Activated gamma-delta T cell (primary cell): Measurements from ENCODE around the gene CHCHD2.
"Not testable (repeated sequence)": the region's sequence is repeated elsewhere in the genome, so short reads cannot be mapped to it uniquely, and the experiment has no call there.

ENCODE experiments used
- DNase-seq: peaks from one replicate; lab custom pipeline; 2025; lab: John Stamatoyannopoulos, UW
- total RNA-seq, 2 donors: gene quantifications; one replicate each; lab custom pipeline; 2026; lab: John Stamatoyannopoulos, UW

CHCHD2 gene
- 95.0 to 147 reads per million in 2 donors for total RNA-seq

DNA sequence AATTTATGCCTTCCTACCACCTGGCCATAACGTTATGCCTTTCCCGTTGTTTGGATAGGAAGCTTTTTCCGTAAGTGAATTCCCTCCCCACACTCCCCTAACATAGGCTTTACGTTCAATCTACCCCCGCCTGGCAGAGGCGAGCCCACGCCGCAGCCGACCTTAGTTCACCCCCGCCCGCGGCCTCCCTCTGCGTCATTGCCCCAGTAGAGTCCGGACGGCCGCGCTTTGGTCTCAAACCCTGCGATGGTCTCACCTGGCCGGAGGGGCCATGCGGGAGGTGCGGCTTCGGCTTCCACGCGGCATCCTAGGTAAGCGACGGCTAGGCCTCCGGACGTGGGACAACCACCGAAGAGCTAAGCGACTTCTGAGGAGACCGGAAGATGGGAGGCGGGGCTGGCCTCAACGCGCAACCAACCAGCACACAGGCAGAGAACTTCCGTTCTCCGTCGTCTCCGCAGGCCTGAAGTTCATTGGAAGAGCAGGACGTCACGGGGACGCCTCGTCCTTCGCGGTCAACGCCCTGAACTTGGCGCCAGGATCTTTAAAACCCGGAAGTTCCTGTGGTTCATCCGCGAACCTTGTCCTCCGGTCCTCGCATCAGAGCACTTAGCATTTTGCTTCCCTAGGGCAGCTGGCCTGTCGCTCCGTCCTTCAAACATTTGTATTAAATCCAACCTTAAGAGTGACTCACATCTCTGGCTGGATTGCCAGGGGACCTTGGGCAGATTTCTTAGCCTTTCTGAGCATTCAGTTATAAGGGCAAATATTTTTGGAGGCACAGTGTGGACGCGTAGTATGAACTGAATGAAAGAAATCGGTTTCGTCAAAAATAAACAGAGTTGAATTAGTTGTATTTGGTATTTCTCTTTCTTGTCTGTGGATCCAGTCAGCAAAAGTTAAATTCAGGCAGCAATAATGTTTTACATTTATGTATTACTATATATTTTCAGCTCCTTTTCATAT, at the start of gene CHCHD2:
Gene CHCHD2 (minus strand): TSS at position 369 of the 966 bp plus-strand sequence. CDS start 63 bp downstream, at position 306.
- DNase-seq = peak; percentile 72

DNA sequence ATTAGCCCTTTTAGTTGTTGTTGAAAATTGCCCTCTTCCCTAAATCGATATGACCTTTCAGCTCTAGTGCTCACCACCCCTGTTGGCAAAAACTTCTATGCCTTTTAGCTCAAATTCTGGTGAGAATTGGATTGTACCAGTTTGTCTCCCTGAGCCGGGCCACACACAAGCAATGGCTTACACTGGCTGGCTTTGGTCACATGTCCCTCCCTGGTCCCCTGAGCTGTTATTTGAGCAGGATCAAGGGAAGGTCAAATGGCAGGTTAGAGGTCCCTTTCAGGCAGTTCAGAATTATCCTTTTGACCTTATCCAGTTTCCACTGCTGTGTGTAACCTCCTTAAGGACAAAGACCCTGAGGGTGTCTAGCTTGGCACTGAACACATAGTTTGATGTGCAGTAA, 24.8 kb upstream of the CHCHD2 start:
- not testable (repeated sequence) for DNase-seq

DNA sequence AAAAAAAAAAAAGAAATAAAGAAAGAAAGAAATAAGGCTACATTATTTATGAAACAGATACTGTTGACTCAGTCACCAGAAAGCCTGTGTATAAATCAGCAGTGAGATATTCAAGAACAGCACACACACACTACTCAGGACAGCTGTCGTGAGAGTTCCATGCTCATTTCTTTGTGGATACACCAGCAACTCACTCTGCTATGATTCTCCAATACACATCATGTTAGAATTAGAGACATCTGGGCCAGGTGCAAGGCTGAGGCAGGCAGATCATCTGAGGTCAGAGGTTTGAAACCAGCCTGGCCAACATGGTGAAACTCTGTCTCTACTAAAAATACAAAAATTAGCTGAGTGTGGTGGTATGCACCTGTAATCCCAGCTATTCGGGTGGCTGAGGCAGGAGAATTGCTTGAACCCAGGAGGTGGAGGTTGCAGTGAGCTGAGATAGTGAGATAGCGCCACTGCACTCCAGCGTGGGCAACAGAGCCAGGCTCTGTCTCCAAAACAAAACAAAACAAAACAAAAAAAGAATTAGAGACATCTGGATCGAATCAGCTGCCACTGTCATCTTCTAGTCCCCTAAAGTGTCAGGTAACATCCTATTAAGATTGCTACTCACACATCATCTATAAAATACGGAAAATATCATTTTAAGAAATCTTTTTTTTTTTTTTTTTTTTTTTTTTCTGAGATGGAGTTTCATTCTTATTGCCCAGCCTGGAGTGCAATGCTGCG, 21.1 kb upstream of the CHCHD2 start:
- DNase-seq = no peak

DNA sequence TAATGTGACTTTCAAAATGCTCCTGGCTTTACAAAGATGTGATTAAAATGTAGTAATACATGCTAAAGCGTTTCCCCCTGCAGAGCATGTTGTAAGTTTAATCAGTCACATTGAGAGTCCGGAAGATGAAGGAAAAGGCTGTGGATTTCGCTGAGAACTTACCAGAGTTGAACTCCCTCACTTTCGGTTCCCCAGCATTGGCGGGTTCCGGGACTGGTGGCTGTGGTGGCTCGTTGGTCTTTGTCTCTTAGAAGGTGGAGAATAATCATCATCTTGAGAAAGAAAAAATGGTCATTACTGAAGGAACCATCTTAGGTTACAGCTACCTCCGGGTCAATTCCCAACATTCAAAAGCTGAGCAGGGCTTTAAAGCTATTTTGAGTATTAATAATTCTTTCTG, 19.6 kb upstream of the CHCHD2 start:
- no peak for DNase-seq

DNA sequence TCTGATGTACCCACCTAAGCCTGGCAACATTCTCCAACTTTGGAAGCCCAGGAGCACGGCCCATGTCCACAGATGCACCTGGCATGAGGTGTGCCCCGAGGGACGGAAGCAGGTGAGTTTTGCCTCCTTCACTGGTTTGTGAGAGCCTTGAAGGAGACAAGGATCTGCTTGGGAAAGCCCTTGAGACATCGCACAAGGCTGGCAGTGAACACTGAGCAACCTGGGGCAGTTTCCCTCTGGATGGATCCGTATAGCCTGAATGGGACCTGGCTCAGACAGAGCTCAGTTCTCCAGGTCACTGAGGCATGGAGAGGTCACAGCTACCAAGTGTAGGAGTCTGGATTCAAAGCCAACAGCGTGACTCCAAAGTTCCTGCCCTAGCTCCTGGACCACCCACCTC, 18.7 kb upstream of the CHCHD2 start:
- no peak for DNase-seq

- no peak for DNase-seq
Measured at GRCh38 chr7:56121440-56121839, 15.2 kb upstream of the CHCHD2 start.

DNA sequence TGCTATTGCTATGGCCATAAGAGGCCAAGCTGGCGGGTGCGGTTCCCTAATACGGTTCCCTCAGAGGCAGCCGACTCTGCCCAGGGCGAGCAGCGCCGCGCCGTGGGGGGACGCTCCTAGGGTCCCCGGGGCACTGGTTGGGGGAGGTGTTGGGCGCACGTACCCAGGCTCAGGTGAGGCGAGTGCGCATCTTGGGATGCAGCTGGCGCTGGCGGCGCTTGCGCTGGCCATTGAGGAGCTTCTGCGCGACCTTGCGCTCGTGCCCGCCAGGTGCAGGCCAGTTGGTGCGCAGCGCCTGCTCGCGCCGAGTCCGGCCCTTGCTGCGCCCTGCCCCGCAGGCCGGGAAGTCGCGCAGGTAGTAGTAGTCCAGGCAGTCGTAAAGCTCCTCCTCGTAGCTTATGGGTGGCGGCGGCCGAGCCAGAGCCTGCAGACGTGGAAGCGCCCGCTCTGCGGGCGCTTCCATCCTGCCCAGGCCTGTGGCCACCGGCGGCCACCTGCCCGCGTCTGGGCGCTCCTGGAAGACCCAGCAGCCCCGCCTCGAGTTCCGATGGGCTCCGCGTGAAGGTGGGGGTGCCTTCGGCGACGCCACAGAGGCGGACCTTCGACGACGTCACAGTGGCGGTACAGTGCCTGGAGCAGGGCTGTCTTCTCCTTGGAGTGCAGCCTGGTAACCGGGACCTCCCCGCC, 9.7 kb upstream of the CHCHD2 start, which contains the start of gene NUPR2:
Gene NUPR2 (minus strand): TSS at position 566 of the 687 bp plus-strand sequence. CDS start 103 bp downstream, at position 463.
- no peak for DNase-seq

GRCh38 chr7:56112244-56112643, 6.0 kb upstream of the CHCHD2 start:
- DNase-seq = not testable (repeated sequence)

- DNase-seq = no peak
Measured at GRCh38 chr7:56110611-56111010, 4.3 kb upstream of the CHCHD2 start.

GRCh38 chr7:56107954-56108258, 1.6 kb upstream of the CHCHD2 start:
- DNase-seq = no peak

GRCh38 chr7:56105508-56105907, 768 bp downstream of the CHCHD2 start:
- DNase-seq = no peak

DNA sequence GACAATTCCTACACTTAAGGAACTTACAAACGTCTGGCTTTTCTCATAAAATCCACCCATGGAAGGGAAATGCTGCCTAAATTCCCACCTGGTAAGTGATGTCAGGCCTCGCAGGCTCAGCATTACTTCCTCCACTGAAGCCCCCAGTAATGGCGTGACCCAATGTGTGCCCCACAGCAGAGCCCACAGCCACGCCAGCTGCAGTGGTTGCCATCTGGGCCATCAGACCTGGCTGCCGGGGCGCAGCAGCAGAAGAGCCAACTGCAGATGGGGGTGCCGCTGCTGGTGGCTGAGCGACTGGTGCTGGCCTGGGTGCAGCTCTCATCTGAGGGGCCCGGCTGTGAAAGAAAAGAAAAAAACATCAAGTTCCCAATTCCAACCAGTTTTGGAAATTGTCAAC, 2.1 kb downstream of the CHCHD2 start:
- DNase-seq = not testable (repeated sequence)

DNA sequence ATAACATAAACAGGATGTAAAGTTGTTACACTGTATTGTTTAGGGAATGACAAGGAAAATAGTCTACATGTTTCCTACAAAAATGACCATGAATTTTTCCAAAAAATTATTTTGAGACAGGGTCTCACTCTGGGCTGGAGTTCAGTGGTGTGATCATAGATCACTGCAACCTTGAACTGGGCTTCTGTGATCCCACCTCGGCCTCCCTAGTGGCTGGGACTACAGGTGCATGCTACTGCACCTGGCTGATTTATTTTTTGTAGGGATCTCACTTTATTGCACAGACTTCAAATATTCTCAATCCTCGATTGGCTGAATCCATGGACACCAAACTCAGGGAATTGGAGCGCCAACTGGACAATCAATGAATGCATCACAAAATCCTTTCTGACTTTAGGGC, 6.6 kb downstream of the CHCHD2 start:
- no peak for DNase-seq

- DNase-seq = not testable (repeated sequence)
Measured at GRCh38 chr7:56098187-56099008, 7.9 kb downstream of the CHCHD2 start.

- no peak for DNase-seq
Measured at GRCh38 chr7:56097700-56098099, 8.6 kb downstream of the CHCHD2 start.

DNA sequence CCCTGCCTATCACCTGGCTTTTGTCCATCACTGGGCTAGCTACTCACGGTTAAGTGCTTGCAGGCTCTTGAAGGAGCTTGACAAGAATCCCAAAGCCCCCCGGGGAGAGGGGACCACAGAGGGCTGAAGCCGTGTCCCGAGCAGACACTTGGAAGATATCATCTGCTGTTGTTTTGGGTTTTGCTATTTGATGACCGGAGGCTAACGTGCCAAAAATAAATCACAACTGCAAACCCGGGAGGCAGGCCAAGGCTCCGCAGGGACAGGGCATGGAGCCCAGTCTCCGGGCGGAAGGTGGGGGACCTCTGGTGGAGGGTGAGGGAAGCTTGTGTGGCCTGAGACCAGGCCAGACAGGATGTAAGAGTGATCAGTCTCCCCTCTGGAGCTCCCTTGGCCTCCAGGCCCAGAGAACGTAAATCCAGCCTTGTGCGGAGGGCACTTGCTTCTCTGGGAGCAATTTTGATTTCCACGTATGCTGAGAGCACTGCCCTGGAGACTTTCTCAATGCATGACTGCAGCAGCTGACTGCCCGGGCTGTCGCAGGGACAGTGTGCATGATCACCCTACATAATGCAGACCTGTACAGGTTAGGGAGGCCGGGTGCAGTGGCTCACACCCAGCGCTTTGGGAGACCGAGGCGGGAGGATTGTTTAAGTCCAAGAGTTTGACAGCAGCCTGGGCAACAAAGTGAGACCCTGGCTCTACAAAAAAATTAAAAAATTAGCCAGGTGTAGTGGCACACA, 13.3 kb downstream of the CHCHD2 start, which contains the start of gene PHKG1:
Gene PHKG1 (minus strand): TSS at position 164 of the 743 bp plus-strand sequence. CDS start 4,011 bp downstream, outside the sequence.
- no peak for DNase-seq

GRCh38 chr7:56092388-56092787, 13.9 kb downstream of the CHCHD2 start:
- DNase-seq = not testable (repeated sequence)

DNA sequence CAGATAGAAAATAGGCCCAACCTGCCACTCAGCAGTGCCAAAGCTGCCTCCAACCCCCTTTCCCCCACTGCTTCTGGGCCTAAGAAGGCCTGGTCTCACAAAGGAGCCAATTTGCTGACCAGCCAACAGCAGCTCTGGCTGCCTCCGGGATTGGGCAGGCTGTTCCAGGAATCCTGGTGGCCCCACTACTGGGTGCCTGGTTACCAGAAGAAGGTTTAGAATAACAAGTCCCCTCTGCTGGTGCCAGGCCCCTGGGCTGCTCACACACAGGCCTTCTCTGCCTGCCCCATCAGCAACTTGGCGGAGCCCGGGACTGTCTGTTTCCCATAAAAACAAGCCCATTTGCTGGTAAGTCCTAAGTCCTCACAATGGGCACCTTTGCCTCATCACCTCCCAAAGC, 14.7 kb downstream of the CHCHD2 start:
- DNase-seq = no peak

- no peak for DNase-seq
Measured at GRCh38 chr7:56087445-56087844, 18.8 kb downstream of the CHCHD2 start.

DNA sequence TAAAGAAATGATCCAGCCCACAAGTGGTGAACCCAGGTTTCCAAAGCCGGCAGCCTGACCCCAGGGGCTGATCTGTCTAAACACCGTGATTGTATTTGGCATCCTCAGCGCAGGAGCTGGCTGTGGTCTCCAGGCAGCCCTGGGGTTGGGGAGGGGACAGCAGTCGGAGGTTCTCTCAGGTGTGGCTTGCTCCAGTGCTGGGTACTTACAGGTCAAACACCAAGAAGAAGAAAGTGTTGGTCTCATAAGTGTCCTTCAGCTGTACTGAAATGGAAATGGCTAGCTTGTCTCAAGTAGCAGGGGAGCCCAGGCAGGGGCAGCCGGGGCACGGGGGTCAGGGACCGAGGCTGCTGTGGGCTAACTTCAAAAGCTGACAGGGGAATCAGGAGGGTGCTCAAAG, 19.5 kb downstream of the CHCHD2 start:
- DNase-seq = no peak
